Body of pancreas (tissue), 4 donors: ENCODE data around the gene TOGARAM2.

Experiments
- POLR2A ChIP-seq, 3 donors: fragments of 450-650 bp; IDR thresholded peaks; one replicate each; pipeline ENCODE4 v1.6.1; 2016; ENCODE audit warnings: antibody characterized with exemption in 3 of 3, mild to moderate bottlenecking in 2 of 3
- TF ChIP-seq, protein P1 (sequence below), 7 experiments: fragments of 450-650 bp in 4 of 7; fragments of 200-600 bp in 3 of 7; sonication (generic) in 3 of 7; IDR thresholded peaks; one replicate each; pipeline ENCODE4 v1.5.1; 2016 to 2019; ENCODE audit warnings: antibody characterized with exemption in 7 of 7

DNA sequence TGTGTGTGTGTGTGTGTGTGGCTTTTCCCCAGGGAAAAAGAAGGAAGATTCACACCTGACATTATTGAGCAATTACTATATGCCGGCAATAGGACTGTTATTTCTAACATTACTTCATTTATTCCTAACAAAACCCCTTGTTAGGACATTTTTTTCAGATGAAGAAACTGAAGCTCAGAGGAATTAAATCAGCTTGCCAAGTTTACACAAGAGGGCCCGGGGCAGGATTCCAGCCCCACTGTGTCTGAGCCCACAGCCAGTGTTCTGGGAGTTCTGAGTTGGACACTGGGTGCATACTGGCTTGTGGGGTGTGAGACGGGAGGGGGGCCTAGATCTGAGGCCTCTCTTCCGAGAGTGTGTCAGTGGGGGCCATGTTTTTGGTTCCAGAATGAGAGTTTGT lies 9.9 kb downstream of the TOGARAM2 start:
- TF ChIP-seq, protein P1, sequence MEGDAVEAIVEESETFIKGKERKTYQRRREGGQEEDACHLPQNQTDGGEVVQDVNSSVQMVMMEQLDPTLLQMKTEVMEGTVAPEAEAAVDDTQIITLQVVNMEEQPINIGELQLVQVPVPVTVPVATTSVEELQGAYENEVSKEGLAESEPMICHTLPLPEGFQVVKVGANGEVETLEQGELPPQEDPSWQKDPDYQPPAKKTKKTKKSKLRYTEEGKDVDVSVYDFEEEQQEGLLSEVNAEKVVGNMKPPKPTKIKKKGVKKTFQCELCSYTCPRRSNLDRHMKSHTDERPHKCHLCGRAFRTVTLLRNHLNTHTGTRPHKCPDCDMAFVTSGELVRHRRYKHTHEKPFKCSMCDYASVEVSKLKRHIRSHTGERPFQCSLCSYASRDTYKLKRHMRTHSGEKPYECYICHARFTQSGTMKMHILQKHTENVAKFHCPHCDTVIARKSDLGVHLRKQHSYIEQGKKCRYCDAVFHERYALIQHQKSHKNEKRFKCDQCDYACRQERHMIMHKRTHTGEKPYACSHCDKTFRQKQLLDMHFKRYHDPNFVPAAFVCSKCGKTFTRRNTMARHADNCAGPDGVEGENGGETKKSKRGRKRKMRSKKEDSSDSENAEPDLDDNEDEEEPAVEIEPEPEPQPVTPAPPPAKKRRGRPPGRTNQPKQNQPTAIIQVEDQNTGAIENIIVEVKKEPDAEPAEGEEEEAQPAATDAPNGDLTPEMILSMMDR (IDR thresholded peaks at IDR 0.05) = no peak
- TF ChIP-seq POLR2A (IDR thresholded peaks at IDR 0.05) = no peak
